Progenitor cell of endocrine pancreas (in vitro differentiated cells): Measurements from ENCODE around the gene CCDC196. TPM values are rescaled to one million over a fixed set of nuclear protein-coding genes. Genes with fewer than 3 reads are reported as not detected.

ENCODE experiments used
- DNase-seq: peaks from one replicate; pipeline ENCODE4 v3.0.0; 2021; ENCODE audit warnings: low spot score; ENCODE audit not compliant: unreplicated experiment
- H3K27ac Mint-ChIP-seq: 2 replicates; pipeline ENCODE4 v1.8.0; 2021; ENCODE audit warnings: mild to moderate bottlenecking, moderate library complexity, mixed read lengths
- H3K27me3 Mint-ChIP-seq: 2 replicates; pipeline ENCODE4 v1.8.0; 2021; ENCODE audit warnings: mixed read lengths
- H3K36me3 Mint-ChIP-seq: 2 replicates; pipeline ENCODE4 v1.8.0; 2022; ENCODE audit warnings: mixed read lengths; ENCODE audit not compliant: insufficient read depth
- H3K4me1 Mint-ChIP-seq: 2 replicates; pipeline ENCODE4 v1.8.0; 2021; ENCODE audit warnings: low read depth, mixed read lengths
- H3K4me3 Mint-ChIP-seq: 2 replicates; pipeline ENCODE4 v1.8.0; 2021; ENCODE audit warnings: low read depth, mild to moderate bottlenecking, moderate library complexity, mixed read lengths
- H3K9me3 Mint-ChIP-seq: 2 replicates; pipeline ENCODE4 v1.8.0; 2021; ENCODE audit warnings: low read depth, mixed read lengths
- CTCF ChIP-seq: fragments of 200-600 bp; sonication (generic); IDR thresholded peaks from one replicate; pipeline ENCODE4 v1.5.0; 2021; ENCODE audit warnings: antibody characterized with exemption, mild to moderate bottlenecking; ENCODE audit not compliant: unreplicated experiment
- total RNA-seq: library from RNA; stranded (reverse); gene quantifications from 2 replicates; pipeline ENCODE4 v1.2.1, GENCODE V29; 2021

Gene CCDC196
- total RNA-seq, 1 donor from 2014 or later = not detected

GRCh38 chr14:66483322-66483721, 2.8 kb upstream of the CCDC196 start:
- no peak overlapping the region for H3K27ac Mint-ChIP-seq
- H3K27me3 Mint-ChIP-seq = peaks cover 4% of the 10 kb centered on the region
- H3K4me1 Mint-ChIP-seq = peaks cover 2% of the 10 kb centered on the region
- DNase-seq = no peak
- H3K4me3 Mint-ChIP-seq = no peak overlapping the region
- TF ChIP-seq CTCF = no peak
- H3K9me3 Mint-ChIP-seq = no peaks in the 10 kb centered on the region
- H3K36me3 Mint-ChIP-seq = no peaks in the 10 kb centered on the region

- Mint-ChIP-seq H3K4me1 (peaks cover 2% of the 10 kb centered on the region), H3K27me3 (peaks cover 4% of the 10 kb centered on the region), H3K36me3 (no peaks in the 10 kb centered on the region), H3K9me3 (no peaks in the 10 kb centered on the region), H3K27ac (no peak overlapping the region), H3K4me3 (no peak overlapping the region)
- TF ChIP-seq CTCF = no peak
- no peak for DNase-seq
Measured at GRCh38 chr14:66485029-66485428, 1.1 kb upstream of the CCDC196 start.

- peaks cover 2% of the 10 kb centered on the region for H3K4me1 Mint-ChIP-seq
Measured at GRCh38 chr14:66487164-66487563, 993 bp downstream of the CCDC196 start.

GRCh38 chr14:66490143-66491111, 4.3 kb downstream of the CCDC196 start:
- Mint-ChIP-seq H3K4me3 (no peak overlapping the region), H3K27ac (no peak overlapping the region), H3K4me1 (peaks cover 2% of the 10 kb centered on the region), H3K9me3 (no peaks in the 10 kb centered on the region), H3K27me3 (peaks cover 4% of the 10 kb centered on the region), H3K36me3 (no peaks in the 10 kb centered on the region)
- no peak for TF ChIP-seq CTCF
- DNase-seq = no peak

More at GRCh38 chr14:66487164-66487563, 993 bp downstream of the CCDC196 start:
- no peaks in the 10 kb centered on the region for H3K9me3 Mint-ChIP-seq
- TF ChIP-seq CTCF = no peak
- no peak overlapping the region for H3K4me3 Mint-ChIP-seq
- peaks cover 4% of the 10 kb centered on the region for H3K27me3 Mint-ChIP-seq
- no peak overlapping the region for H3K27ac Mint-ChIP-seq
- no peak for DNase-seq
- no peaks in the 10 kb centered on the region for H3K36me3 Mint-ChIP-seq

- no peak overlapping the region for H3K4me3 Mint-ChIP-seq
- H3K9me3 Mint-ChIP-seq = no peaks in the 10 kb centered on the region
Measured at GRCh38 chr14:66493750-66494149, 7.6 kb downstream of the CCDC196 start.

More at GRCh38 chr14:66493750-66494149, 7.6 kb downstream of the CCDC196 start:
- TF ChIP-seq CTCF = no peak
- H3K4me1 Mint-ChIP-seq = no peaks in the 10 kb centered on the region
- H3K27me3 Mint-ChIP-seq = peaks cover 8% of the 10 kb centered on the region
- H3K27ac Mint-ChIP-seq = no peak overlapping the region
- H3K36me3 Mint-ChIP-seq = no peaks in the 10 kb centered on the region
- DNase-seq = no peak
